ENCODE data around the gene WDR81. TPM values are rescaled to one million over a fixed set of nuclear protein-coding genes. Genes with fewer than 3 reads are reported as not detected.
"Not testable (repeated sequence)": the region's sequence is repeated elsewhere in the genome, so short reads cannot be mapped to it uniquely, and the experiment has no call there.

The WDR81 gene
- total RNA-seq, 4 donors from 2014 or later: 37.1 to 83.3 (median 59.2) TPM

DNA sequence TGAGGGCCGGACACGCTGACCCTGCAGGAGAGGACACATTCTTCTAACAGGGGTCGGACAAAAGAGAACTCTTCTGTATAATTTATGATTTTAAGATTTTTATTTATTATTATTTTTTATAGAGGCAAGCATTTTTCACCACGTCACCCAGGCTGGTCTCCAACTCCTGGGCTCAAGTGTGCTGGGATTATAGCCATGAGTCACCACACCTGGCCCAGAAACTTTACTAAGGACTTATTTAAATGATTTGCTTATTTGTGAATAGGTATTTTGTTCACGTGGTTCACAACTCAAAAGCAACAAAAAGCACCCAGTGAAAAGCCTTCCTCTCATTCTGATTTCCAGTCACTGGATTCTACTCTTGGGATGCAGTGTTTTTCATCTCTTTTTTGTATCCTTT is 35.0 kb downstream of the WDR81 start:
- H3K27ac ChIP-seq: no peak overlapping the region

DNA sequence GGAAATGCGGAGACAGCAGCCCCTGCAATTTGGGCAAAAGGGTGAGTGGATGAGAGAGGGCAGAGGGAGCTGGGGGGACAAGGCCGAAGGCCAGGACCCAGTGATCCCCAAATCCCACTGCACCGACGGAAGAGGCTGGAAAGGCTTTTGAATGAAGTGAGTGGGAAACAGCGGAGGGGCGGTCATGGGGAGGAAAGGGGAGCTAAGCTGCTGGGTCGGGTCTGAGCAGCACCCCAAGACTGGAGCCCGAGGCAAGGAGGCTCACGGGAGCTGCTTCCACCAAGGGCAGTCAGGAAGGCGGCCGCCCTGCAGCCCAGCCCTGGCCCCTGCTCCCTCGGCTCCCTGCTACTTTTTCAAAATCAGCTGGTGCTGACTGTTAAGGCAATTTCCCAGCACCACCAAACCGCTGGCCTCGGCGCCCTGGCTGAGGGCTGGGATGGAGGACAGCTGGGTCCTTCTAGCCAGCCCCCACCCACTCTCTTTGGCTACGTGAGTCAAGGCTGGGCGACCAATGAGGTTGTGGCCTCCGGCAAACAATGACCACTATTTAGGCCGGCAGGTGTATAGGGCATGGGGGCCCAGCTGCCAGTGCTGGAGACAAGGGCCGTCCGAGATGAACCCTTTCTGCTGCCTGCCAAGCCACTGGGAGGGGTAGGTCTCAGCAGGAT is 37.9 kb downstream of the WDR81 start:
- peaks cover 15 to 40% (median 22%) of the 10 kb centered on the region in 4 donors for H3K4me1 ChIP-seq
- H3K9me3 ChIP-seq: no peaks in the 10 kb centered on the region
- no peaks in the 10 kb centered on the region for H3K27me3 ChIP-seq
- DNase-seq: no peak
- peak overlapping the region; percentile 28 to 47 (median 38) for H3K4me3 ChIP-seq
- no peaks in the 10 kb centered on the region for H3K36me3 ChIP-seq
- TF ChIP-seq POLR2A (IDR thresholded peaks at IDR 0.05): no peak
- TF ChIP-seq, protein P1, sequence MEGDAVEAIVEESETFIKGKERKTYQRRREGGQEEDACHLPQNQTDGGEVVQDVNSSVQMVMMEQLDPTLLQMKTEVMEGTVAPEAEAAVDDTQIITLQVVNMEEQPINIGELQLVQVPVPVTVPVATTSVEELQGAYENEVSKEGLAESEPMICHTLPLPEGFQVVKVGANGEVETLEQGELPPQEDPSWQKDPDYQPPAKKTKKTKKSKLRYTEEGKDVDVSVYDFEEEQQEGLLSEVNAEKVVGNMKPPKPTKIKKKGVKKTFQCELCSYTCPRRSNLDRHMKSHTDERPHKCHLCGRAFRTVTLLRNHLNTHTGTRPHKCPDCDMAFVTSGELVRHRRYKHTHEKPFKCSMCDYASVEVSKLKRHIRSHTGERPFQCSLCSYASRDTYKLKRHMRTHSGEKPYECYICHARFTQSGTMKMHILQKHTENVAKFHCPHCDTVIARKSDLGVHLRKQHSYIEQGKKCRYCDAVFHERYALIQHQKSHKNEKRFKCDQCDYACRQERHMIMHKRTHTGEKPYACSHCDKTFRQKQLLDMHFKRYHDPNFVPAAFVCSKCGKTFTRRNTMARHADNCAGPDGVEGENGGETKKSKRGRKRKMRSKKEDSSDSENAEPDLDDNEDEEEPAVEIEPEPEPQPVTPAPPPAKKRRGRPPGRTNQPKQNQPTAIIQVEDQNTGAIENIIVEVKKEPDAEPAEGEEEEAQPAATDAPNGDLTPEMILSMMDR (IDR thresholded peaks at IDR 0.05): no peak
- peak overlapping the region; percentile 68 to 85 (median 72) for H3K27ac ChIP-seq

More for the DNA sequence above, 35.0 kb downstream of the WDR81 start:
- DNase-seq: no peak
- H3K4me1 ChIP-seq: peaks cover 15 to 40% (median 20%) of the 10 kb centered on the region in 4 donors
- no peaks in the 10 kb centered on the region for H3K36me3 ChIP-seq
- TF ChIP-seq POLR2A (IDR thresholded peaks at IDR 0.05): no peak
- TF ChIP-seq, protein P1 (IDR thresholded peaks at IDR 0.05): no peak
- H3K27me3 ChIP-seq: no peaks in the 10 kb centered on the region
- no peaks in the 10 kb centered on the region for H3K9me3 ChIP-seq
- H3K4me3 ChIP-seq: no peak overlapping the region

DNA sequence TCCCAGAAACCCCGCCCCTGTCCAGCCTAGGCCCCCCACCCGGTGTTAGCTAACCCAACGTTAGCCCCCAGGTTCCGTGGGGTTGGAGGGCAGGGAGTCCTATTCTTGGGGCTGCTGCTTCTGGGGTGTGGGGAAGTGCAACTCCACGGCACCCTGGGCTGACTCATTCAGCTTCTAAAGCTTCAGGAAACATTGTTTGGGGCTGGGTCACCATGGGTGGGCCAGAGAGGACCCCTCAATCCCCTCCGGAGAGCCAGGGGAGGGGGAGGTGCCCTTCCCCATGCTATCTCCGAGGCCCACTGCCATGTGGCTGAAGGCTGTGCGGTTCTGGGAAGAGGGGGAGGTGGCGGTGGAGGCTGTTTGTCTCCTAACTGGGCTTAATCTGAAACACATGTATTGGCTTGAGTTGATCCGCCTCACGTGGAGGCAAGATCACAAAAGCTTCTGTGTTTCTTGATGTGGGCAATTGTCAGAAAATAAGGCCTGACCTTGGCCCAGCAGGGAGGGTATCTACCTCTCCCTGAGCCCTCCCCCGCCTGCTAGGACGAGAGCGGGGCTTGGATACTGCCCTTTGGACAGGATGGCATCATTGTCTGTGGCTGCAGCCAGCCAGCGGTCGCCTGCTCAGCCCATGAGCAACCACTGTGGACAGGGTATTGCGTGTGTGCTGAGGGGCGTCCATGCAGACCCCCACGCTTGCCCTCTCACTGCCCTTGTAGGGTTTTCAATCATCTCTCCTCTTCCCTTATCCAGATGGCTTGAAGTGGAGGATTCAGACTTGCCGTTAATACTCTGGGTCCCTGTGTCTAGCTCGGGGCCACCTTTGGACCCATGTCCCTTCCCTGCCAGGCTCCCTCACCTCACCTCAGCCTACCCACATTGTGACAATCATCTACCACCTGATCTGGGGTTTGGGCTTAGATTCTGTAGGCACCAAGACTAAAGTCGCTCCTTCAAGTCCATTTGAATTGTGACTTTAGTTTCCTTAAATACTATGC is 38.7 kb downstream of the WDR81 start:
- Histone ChIP-seq H3K36me3 (no peaks in the 10 kb centered on the region), H3K4me1 (peaks cover 15 to 40% (median 22%) of the 10 kb centered on the region in 4 donors), H3K27ac (peak overlapping the region; percentile 68 to 85 (median 72)), H3K4me3 (peak overlapping the region; percentile 28 to 47 (median 38)), H3K27me3 (no peaks in the 10 kb centered on the region), H3K9me3 (no peaks in the 10 kb centered on the region)
- DNase-seq: peak in 2 of 3 donors; percentile 75
- TF ChIP-seq, protein P1 (IDR thresholded peaks at IDR 0.05): no peak
- TF ChIP-seq POLR2A (IDR thresholded peaks at IDR 0.05): no peak

DNA sequence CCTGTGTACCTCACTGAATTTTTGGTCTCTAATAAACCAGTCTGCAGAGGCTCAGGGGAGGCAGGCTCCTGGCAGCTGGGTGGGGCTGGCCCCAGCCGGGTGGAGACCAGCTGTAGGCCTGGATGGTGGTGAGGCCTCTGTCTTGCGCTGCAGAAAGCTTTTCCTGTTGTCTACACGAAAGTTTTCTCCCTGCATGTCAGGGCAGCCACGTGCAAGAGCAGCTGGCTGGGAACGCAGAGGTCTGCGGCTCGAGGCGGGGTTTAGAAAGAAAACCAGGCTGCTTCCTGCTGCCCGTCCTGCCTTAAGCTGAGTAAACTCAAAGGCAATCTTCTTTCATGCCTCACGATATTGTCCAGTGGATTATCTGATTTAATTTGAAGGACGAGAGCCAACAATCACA is 39.8 kb downstream of the WDR81 start:
- peak in 1 of 2 donors; percentile 35 for TF ChIP-seq POLR2A (IDR thresholded peaks at IDR 0.05)
- TF ChIP-seq, protein P1 (IDR thresholded peaks at IDR 0.05): no peak
- DNase-seq: peak; percentile 74 to 94 (median 84)

GRCh38 chr17:1764705-1765104 is 40.2 kb downstream of the WDR81 start:
- Histone ChIP-seq H3K27ac (peak overlapping the region; percentile 68 to 85 (median 72)), H3K4me1 (peaks cover 15 to 40% (median 22%) of the 10 kb centered on the region in 4 donors)
- H3K27me3 ChIP-seq, H3K9me3 ChIP-seq, DNase-seq, H3K36me3 ChIP-seq, H3K4me3 ChIP-seq: not testable (repeated sequence)

More for the DNA sequence above, 39.8 kb downstream of the WDR81 start:
- no peaks in the 10 kb centered on the region for H3K27me3 ChIP-seq
- H3K4me3 ChIP-seq: no peak overlapping the region
- H3K4me1 ChIP-seq: peaks cover 15 to 40% (median 22%) of the 10 kb centered on the region in 4 donors
- no peaks in the 10 kb centered on the region for H3K36me3 ChIP-seq
- H3K9me3 ChIP-seq: no peaks in the 10 kb centered on the region
- H3K27ac ChIP-seq: peak overlapping the region; percentile 68 to 85 (median 72)

Measured in Peyer's patch (tissue), 4 donors.